CD4-positive, alpha-beta T cell treated with Interleukin-10 for 1 hour (primary cell): Measurements from ENCODE around the gene CAMK2D.
A peak's percentile ranks its signal among the peaks of the same experiment; 100 is the strongest.

Experiments
- DNase-seq: peaks from one replicate; pipeline ENCODE4 v3.0.0-alpha.2; 2020

The CAMK2D gene

DNA sequence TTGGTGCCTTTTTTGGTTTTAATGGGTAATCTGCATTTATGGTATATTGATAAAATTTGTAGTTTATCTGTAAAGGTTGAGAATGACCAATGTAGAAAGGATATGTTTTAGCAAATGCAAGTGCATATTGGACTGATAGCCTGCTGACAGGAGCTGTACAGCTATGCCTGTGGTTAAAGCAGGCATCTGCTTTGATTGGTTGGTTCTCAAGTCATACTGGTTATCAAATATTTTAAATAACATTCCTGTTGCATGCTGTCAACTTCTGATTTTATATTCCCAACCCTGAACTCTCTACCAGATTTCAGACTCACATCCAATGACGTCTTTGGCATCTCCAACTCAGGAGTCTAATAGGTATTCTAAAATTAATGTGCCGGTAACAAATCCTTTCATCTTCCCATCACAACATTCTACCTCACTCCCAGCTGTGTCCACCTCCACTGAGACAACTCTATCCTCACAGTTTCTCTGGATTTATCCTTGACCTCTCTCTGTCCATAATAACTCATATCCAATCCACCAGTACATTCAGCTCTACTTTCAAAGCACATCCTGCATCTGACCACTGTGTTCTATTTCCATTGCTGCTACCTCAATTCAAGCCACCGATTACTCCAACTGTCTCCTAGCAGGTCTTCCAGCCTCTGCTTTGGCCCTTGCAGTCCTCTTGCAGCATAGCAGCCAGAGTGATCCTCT is 125.7 kb downstream of the CAMK2D start:
- DNase-seq, result no peak

DNA sequence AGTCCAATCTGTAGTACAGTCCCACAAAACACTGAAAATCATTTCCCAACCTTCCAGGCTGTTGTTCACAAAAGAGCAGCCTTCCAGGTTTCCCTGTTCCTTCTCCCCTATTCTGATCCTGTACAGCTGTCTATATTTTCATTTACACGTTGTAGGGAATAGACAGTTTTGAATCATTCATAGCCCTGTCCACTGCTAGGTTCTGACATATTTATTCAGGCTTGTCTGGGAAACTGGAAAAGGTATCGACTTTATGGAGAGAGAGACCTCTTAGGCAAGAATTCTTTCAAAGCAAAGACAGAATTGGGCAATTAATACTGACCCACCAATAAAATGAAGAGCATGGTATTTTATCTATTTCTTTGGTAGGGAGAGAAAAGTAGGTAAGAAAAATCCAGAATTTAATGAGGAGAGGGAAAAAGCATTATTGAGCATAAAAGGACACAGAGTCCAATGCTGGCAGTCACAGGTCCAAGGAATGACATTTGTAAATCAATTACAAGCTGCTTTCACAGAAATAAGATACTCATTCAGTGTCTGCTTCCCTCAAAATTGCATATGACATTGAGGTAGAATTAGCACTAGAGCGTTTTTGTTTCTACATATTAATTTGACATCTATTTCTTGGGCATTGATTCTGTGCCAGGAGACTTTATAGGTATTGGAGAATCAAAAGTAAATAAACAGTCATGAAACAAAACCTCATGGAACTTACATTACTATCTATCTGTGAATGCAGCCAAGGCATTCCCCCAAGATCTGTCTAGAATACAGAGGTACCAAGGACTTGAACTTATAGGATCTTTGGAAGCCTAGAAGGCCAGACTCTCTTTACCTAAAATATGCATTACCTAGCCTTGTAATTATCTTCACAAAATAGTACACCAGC is 127.2 kb downstream of the CAMK2D start:
- DNase-seq, result no peak

DNA sequence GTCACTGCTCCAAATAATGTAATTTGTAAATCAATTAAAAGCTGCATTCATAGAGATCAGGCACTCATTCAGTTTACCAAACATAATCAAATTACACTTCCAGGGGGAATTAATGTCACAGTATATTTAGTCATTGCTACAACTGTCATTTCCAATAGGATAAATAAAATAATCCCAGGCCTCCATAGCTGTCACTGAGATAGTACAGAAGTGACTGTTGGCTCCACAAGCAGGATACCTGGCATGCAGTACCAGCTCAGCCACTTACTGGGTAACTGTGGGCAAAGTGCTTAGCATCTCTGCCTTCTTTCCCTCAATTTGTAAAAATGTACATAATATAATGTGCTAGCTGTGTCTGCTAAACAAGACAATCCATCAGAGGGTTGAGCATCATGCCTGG is 128.1 kb downstream of the CAMK2D start:
- DNase-seq, result no peak

DNA sequence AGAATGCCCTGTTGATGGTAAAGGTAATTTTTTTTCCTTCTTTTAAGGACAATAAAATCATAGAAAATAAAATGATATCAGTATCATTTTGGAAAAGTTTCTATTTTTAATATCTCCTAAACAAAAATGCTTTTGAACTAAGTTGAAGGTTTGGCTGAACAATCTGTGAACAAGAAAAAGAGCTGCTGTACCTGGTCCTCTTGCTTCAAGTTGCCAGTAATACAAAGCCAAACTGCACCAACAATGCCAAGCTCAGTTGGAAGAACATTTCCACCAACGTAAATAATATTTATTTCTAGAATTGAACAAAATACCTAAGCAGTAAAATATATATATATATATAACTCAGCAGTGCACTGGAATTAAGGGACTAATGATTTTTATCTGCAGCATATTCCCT is 132.8 kb downstream of the CAMK2D start:
- DNase-seq, result no peak

DNA sequence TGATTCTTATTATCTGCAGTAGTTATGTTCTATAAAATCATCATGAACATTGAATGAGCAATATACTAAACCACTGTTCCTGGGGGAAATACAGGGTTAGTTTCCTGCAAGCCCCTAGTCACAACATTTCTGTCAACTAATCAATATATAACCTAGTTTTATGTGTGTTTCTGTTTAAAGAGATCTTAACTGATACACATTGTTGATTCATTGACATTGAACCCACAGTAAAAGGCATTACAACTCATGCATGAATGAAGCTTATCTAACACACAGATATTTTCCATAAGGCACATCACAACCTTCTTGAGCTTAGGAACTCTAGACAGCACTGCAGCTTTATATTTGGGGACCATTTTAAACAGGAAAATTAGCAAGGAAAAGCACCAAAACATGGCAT is 134.2 kb downstream of the CAMK2D start:
- no peak for DNase-seq

DNA sequence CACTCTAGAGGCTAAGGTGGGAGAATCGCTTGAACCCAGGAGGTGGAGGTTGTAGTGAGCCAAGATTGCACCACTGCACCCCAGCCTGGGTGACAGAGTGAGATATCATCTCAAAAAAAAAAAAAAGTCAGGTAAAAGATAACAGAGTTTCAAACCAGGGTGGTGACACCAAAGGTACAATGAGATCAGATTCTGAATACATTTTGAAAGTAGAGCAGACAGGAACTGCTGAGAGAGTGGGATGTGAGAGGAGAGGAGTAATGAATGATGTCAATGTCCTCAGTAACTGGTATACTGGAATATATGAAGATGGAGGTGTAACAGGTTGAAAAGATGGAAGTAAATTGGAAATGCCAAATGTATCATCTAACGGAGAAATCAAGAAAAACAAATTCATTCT is 135.6 kb downstream of the CAMK2D start:
- no peak for DNase-seq

DNA sequence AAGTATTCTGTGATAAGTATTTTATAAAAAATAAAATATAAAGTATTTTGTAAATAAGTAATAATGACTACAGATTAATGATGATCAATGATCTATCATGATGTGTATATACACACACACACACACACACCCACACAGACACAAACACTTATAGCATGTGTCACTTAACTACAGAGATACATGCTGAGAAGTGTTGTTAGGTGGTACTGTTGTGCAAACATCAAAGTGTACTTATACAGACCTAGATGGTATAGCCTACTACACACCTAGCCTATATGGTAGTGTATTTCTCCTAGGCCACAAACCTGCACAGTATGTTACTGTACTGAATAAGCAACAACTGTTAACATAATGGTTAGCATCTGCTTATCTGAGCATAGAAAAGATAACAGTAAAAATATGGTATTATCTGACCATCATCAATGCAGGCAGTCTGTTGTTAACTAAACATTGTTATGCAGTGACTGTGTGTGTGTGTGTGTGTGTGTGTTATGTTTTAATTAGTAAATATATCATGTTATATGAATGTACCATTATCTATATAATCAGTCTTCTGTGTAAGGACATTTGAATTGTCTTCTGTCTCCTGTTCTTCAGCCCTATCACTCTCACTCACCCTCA is 138.2 kb downstream of the CAMK2D start:
- DNase-seq, result no peak

DNA sequence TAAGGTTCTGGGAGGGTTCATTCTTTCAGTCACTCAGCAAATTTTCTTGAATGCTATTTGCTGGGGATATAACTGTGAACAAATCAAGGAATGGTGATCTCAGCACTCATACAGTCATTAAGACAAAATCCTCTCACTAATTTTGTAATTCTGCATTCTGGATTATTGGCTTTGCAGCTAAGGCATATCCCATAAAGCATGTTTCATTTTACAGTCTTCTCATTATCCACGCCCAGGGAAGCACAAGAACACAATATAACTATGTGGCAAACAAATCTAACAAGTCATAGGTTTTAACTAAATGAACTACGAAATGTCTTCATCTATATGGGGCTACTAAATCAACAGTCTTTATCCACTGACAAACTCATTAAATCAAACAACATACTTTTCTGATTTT is 139.9 kb downstream of the CAMK2D start:
- DNase-seq, result no peak

DNA sequence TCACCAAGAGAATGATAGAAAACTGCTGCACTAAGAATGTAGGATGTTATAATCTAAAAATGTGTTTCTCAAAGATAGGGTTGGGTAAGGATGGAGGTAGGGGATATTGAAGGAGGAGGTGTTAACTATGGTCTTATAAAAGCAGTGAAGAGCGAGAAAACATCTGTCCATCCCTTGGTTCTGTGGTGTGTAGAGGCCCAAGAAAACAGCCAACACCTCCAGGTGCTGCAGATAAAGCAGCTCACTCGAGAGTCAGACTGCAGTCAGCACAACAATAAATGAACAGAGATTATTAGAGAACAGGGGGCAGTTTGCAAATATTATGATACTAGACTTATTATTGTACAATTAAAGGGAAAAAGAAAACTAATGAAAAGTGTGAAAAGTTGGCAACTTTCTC is 141.5 kb downstream of the CAMK2D start:
- DNase-seq, result no peak

DNA sequence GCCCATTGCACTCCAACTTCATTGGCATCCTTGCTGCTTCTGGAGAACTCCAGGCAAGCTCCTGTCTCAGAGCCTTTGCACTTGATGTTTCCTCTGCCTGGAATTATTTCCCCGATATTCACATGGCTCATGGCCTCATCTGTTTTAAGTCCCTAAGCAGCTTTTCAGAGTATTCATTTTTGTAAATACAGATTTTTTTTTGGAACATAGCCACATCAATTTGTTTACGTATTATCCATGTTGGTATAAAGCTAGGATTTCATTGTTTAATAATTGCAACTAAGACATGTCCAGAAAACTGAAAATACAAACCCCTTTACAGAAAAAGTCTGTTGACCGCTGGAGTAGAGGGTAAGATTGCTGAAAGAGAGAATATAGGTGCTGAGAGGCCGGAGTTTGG is 142.0 kb downstream of the CAMK2D start:
- no peak for DNase-seq

DNA sequence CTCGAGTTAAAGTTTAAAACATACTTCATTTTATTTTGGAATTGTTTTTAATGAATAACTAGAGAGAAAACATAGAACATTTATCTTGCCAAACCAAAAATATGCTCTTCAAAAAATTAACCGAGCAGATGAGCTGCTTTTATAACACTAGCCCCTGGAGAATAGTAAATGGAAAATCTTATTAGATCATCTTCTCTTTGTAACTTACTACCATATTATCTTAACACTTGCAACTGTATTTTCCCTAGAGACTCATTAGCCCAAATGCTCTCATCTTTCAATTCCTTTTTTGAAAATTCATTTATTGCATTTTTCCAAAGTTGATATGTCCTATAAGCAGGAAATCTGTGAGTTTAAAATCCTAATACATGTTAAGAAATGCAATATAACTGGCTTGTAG is 143.3 kb downstream of the CAMK2D start:
- no peak for DNase-seq

DNA sequence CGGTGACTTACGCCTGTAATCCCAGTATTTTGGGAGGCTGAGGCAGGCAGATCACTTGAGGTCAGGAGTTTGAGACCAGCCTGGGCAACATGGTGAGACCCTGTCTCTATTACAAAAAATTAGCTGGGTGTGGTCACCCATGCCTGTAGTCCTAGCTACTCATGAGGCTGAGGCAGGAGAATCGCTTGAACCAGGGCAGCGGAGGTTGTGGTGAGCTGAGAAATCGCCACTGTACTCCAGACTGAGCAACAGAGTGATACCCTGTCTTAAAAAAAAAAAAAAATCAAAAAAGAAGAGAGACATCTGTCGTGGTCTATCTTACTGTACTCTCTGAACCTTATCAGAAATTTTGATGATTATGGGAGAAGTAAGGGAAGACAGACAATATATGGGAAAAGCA is 144.3 kb downstream of the CAMK2D start:
- DNase-seq, result no peak

DNA sequence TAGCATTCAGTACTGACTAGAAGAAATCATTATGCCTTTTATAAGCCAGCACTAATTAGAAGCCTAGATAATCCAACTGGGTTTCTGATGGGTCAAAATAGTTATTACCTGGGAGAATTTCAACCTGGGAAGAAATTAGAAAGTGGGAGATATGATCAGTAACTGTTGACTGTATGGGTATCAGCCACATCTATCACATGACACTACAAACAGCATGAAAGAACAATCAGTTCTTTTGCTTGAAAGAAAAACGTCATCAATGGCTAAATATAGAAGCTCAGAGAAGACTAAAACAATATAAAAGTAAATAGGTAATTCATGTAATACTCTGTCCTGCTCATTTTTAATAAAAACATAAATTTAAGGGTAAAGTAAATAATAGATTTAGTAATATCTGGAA is 145.1 kb downstream of the CAMK2D start:
- DNase-seq, result peak; percentile 9

DNA sequence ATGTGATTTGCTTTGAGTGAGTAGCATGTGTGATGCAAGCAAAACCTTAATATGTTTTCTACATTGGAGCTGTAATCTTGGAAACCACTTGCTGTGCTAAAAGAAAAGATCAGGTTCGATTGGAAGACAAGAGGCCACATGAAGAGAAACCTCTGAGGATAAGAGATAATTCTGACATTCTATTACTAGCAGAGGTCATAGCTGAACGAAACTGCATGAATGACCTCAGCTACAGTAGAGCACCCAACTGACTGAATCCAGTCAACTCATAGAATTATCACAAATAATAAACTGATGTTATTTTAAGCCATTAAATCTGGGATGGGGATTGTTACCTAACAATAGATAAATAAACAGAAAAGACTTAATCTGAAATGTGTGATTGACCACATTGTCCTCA is 147.1 kb downstream of the CAMK2D start:
- DNase-seq, result no peak

DNA sequence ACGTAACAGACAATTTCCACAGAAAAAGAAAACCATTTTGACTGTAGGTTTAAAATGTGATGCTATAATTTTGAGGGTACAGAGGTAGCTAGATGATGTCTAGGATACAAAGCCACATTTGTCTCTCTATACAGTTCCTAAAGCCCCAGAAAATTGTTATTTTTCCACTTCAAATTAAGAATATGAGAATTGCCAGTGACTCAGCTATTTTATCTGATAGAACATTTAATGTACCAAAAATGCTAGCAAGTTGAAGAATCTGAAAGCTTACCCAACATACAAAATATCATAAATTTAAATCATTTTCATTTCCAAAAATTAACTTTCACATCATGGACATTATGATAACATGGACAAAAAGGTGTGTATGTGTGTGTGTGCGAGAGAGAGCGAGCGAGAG is 148.0 kb downstream of the CAMK2D start:
- no peak for DNase-seq

DNA sequence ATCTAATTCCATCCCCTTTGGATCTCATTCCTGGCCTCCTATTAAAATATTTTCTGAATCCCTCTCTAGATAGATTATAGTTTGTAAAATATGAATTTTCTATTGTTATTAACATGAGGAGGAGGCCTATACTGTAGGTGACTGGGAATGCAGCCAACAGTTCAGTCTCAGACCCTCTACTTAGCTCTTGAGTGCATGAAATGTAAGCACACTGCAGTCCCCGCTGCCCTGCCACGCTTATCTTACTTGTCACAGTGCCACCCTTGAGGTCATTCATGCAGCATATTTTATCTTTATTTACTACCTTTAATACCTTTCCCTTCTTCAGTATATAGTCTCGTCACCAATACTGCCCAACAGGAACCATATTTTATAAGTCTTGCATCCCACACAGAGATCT is 151.0 kb downstream of the CAMK2D start:
- DNase-seq, result no peak

DNA sequence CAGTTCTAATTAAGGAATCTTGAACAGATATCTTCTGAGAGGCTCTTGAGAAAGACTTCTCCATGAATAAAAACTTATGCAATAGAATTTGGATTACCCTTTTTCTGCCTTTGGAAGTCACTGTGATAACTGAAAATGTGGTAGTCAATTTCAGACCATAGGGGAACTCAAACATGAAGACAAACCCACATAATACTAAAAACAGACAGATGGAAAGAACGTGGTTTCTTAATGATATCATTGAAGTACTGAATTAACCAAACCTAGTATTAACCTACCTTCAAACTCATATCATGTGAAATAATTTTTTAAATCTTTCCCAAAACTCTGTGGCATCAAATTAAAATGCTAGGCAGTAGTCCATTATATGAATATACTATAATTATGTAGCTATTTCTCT is 153.5 kb downstream of the CAMK2D start:
- no peak for DNase-seq

DNA sequence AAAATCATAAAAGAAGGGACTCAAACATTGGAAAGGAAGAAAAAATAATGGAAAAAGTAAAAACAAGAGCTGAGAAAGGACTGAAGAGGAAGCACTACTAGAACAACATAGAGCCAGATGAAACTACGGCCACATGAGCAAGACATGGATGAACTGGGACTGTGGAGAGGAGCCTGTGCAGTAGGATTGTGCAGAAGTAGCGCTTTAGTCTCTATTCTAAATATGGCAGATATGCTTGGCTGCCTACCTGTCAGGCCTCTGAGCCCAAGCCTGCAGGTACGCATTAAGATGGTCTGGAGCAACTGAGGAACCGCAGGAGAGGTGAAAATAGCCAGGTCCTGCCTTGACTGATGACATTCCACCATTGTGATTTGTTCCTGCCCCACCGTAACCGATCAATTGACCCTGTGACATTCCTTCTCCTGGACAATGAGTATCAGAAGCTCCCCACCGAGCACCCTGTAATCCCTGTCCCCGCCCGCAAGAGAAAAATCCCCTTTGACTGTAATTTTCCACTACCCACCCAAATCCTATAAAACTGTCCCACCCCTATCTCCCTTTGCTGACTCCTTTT is 154.3 kb downstream of the CAMK2D start:
- no peak for DNase-seq

DNA sequence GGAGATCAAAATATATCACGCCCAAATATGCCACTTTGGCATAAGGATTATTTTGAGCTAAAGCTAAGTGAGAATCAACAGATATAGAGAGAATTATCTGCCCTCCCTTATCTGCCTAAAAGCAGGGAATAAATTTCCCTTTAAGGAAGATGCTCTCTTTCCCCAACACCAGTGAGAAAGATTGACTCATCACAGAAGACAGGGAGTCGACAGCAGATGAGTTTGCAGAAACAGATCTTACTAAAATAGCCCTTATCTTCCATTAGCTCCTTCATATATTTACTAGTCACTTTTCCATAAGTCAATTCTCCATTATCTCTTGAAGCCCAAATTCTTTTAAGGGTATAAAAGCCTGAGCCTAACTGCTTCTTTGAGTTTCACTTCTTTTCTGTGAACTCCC is 156.6 kb downstream of the CAMK2D start:
- DNase-seq, result no peak

DNA sequence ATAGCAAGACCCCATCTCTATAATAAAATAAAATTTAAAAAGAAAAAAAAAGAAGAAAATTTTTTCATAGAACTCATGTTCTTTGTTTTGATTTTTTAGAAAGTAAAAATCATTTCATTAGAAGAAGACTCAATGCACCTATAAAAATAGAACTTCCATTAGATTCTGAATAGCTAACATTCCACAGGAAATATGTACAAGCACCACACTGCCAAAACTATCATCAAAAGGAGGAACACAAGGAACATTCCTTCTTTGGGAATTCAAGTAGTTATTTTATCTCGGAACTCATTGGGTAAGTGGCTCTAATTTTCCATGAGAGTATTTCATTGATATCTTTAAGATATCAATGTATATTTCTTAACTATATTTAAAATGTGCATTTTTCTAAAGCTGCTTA is 157.6 kb downstream of the CAMK2D start:
- no peak for DNase-seq

DNA sequence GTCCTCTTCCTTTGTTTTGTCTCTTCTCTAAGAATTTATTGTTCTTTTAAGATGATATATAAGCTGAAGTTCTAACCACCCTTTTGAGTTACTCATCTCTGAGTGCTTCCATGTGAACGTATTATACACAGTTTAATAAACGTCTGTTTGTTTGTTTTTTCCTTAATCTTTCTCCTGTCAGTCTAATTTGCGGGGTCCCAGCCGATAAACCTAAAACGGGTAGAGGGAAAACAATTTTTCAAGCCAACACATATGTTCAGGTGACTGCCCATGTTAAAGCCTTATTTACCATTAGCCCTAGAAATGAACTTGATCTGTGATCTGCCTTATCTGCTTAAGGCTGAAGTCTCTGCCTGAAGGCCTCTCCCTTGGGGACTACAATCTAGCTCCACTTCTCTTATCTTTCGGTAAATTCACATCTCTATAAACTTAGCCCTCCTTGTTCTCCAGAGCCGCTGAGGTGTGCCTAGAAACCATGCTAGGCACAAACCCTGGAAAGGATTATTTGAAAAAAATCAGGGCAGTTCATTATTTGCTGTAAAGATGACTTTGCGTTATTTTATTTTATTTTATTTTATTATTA is 158.8 kb downstream of the CAMK2D start:
- DNase-seq, result no peak

DNA sequence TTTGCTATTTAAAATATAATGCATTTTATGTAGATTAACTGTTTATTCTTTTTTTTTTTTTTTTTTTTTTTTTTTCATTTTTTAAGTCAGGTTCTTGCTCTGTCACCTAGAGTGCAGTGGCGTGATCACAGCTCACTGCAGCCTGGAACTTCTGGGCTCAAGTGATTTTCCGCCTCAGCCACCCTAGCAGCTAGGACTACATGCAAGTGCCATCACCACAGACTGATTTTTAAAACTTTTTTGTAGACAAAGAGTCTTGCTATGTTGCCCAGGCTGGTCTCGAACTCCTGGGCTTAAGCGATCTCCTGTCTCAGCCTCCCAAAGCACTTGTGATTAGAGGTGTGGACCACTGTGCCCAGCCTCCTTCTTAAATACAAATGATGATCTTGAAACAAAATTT is 159.9 kb downstream of the CAMK2D start:
- no peak for DNase-seq

DNA sequence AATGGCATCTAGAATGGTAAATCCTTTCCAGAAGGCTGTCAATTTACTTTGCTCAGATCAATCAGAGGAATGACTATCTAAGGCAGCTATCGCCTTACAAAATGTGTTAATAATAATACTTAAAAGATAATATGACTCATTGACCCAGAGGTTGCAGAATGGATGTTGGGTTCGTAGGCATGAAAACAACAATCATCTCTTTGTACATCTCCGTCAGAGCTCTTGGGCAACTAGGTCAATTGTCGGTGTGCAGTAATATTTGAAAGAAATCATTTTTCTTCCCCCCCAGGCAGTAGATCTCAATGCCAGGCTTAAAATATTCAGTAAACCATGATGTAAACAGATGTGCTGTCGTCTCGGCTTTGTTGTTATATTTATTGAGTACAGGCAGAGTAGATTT is 165.1 kb downstream of the CAMK2D start:
- DNase-seq, result no peak

DNA sequence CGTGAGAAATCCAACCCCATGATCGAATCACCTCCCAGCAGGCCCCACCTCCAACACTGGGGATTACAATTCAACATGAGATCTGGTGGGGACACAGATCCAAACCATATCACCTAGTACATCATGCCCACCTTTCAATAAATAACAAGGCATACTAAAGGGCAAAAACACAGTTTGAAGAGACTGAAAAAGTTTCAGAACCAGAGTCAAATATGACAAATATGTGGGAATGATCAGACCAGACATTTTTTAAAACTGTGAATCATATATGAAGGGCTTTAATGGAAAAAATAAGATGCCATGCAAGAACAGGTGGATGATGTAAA is 167.3 kb downstream of the CAMK2D start:
- no peak for DNase-seq
